ENCODE results near the gene BTBD2.

Gene BTBD2

DNA sequence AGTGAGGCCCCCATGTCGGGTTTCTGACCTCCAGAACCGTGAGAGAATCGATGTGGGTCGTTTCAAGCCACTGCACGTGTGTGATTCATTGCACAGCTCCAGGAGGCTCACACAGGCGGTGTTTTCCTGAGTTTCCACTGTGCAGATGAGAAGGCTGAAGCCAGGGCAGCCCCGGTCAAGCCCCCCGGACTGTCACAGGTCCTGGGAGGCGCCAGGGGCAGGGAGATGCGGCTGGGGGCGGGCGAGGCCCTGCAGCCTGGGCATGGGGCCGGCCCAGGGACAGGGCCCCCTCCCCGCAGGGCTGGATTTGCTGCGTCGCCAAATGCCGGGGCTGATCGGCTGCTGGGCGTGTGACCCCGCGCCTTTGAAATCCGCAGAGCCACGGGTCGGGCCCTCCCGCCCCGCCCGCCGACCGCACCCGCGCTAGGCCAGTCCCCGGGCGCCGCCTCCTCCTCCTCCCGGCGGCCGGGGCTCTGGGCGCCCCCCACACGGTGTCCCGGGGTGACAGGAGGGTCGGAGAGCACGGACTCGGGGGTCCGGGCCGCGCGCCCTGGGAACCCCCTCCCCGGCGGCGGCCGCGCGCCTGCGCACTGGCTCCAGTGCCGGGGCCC, 45.5 kb upstream of the BTBD2 start:
- no peak for TF ChIP-seq EZH2phosphoT487 (IDR thresholded peaks at IDR 0.05; ENCODE audit: borderline replicate concordance)
- no peak for TF ChIP-seq CTCF (conservative IDR thresholded peaks at IDR 0.05; ENCODE audit: low read length)
- Histone ChIP-seq H3K27me3 (ENCODE audit: insufficient read depth, low read length, poor library complexity, severe bottlenecking) (no peaks in the 10 kb centered on the region), H3F3A (ENCODE audit: low read depth) (no peaks in the 10 kb centered on the region), H3K36me3 (ENCODE audit: insufficient read depth, low read length) (no peaks in the 10 kb centered on the region), H3K4me2 (ENCODE audit: low read depth, low read length, poor library complexity, severe bottlenecking) (peak overlapping the region; percentile 88), H3K4me3 (ENCODE audit: low read length, poor library complexity, severe bottlenecking) (peak overlapping the region; percentile 96), H3K79me2 (ENCODE audit: insufficient read depth, low read length) (peaks cover 37% of the 10 kb centered on the region), H2AFZ (ENCODE audit: low read length) (peak overlapping the region; percentile 47; the same call in 1 of the 2 replicates), H3K9ac (ENCODE audit: low read depth, low read length, poor library complexity, severe bottlenecking) (peak overlapping the region; percentile 93), H3K4me1 (ENCODE audit: insufficient read depth, low read length, poor library complexity, severe bottlenecking) (peaks cover 43% of the 10 kb centered on the region), H3K9me2 (replicated peaks; ENCODE audit: low read depth, low read length) (no peaks in the 10 kb centered on the region), H4K20me1 (ENCODE audit: insufficient read depth, low read length, poor library complexity, severe bottlenecking) (no peaks in the 10 kb centered on the region), H3K9me3 (ENCODE audit: insufficient read depth, low read depth, low read length) (no peaks in the 10 kb centered on the region)

DNA sequence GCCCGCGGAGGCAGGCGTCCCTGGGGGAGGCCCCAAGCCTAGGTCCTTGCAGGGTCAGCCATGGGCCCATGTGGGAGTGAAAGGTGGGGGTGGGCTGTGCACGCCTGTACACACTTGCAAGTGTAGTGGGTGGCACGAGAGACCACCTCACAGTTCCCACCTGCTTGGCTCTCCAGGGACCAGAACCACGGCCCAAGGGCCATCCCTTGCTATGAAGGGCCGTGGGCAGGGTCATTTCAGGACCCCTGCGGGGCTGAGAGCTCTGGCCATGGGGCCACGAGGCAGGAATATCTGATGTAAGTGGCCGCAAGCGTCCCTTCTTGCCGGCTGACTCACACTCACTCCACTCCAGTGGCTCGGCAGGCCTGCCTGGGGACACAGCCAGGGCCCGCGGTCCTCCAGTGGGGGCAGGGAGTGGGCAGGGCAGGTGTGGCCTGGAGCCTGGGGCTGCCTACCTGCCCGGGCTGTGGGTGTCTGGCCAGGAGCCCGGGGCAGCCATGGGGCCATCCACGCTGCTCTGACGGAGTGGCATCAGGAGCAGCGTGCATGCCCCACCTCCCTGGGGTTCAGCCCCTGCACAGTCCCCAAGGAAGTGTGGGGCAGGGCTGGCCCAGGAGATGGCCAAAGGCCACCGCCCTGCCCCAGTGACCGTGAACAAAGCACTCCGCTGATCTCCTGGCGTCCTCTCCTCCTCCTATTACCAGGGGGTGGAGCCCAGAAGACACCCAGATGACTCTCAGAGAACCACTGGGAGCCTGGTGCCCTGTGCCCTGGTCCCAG, 44.1 kb upstream of the BTBD2 start:
- H4K20me1 ChIP-seq (ENCODE audit: insufficient read depth, low read length, poor library complexity, severe bottlenecking), result no peaks in the 10 kb centered on the region
- no peaks in the 10 kb centered on the region for H3K9me2 ChIP-seq (replicated peaks; ENCODE audit: low read depth, low read length)
- H3K79me2 ChIP-seq (ENCODE audit: insufficient read depth, low read length), result peaks cover 43% of the 10 kb centered on the region
- H3K4me1 ChIP-seq (ENCODE audit: insufficient read depth, low read length, poor library complexity, severe bottlenecking), result peaks cover 50% of the 10 kb centered on the region
- H3K27me3 ChIP-seq (ENCODE audit: insufficient read depth, low read length, poor library complexity, severe bottlenecking), result no peaks in the 10 kb centered on the region
- peak overlapping the region; percentile 93 for H3K9ac ChIP-seq (ENCODE audit: low read depth, low read length, poor library complexity, severe bottlenecking)
- H3K4me3 ChIP-seq (ENCODE audit: low read length, poor library complexity, severe bottlenecking), result peak overlapping the region; percentile 96
- H3F3A ChIP-seq (ENCODE audit: low read depth), result no peaks in the 10 kb centered on the region
- H3K4me2 ChIP-seq (ENCODE audit: low read depth, low read length, poor library complexity, severe bottlenecking), result peak overlapping the region; percentile 88
- no peak overlapping the region for H2AFZ ChIP-seq (ENCODE audit: low read length)
- H3K9me3 ChIP-seq (ENCODE audit: insufficient read depth, low read depth, low read length), result no peaks in the 10 kb centered on the region
- TF ChIP-seq EZH2phosphoT487 (IDR thresholded peaks at IDR 0.05; ENCODE audit: borderline replicate concordance) (no peak), CTCF (conservative IDR thresholded peaks at IDR 0.05; ENCODE audit: low read length) (no peak)
- no peaks in the 10 kb centered on the region for H3K36me3 ChIP-seq (ENCODE audit: insufficient read depth, low read length)

GRCh38 chr19:2058570-2059421, 43.3 kb upstream of the BTBD2 start:
- Histone ChIP-seq H3K36me3 (ENCODE audit: insufficient read depth, low read length) (no peaks in the 10 kb centered on the region), H3K9ac (ENCODE audit: low read depth, low read length, poor library complexity, severe bottlenecking) (peak overlapping the region; percentile 93), H3K4me1 (ENCODE audit: insufficient read depth, low read length, poor library complexity, severe bottlenecking) (peaks cover 53% of the 10 kb centered on the region), H4K20me1 (ENCODE audit: insufficient read depth, low read length, poor library complexity, severe bottlenecking) (no peaks in the 10 kb centered on the region), H2AFZ (ENCODE audit: low read length) (no peak overlapping the region), H3K27me3 (ENCODE audit: insufficient read depth, low read length, poor library complexity, severe bottlenecking) (no peaks in the 10 kb centered on the region), H3K9me3 (ENCODE audit: insufficient read depth, low read depth, low read length) (no peaks in the 10 kb centered on the region), H3K4me2 (ENCODE audit: low read depth, low read length, poor library complexity, severe bottlenecking) (no peak overlapping the region), H3F3A (ENCODE audit: low read depth) (no peaks in the 10 kb centered on the region), H3K9me2 (replicated peaks; ENCODE audit: low read depth, low read length) (no peaks in the 10 kb centered on the region), H3K79me2 (ENCODE audit: insufficient read depth, low read length) (peaks cover 47% of the 10 kb centered on the region), H3K4me3 (ENCODE audit: low read length, poor library complexity, severe bottlenecking) (no peak overlapping the region)
- TF ChIP-seq EZH2phosphoT487 (IDR thresholded peaks at IDR 0.05; ENCODE audit: borderline replicate concordance), result no peak
- no peak for TF ChIP-seq CTCF (conservative IDR thresholded peaks at IDR 0.05; ENCODE audit: low read length)

All from Loucy (cell line).